Cerebellar nuclear complex (tissue), 1 donor: Measurements from ENCODE around the gene TIGD3.

Source experiments
- DNase-seq, 2 experiments: peaks; one replicate each; lab custom pipeline; 2025; lab: John Stamatoyannopoulos, UW

Gene TIGD3

GRCh38 chr11:65390099-65390941 lies 35.8 kb downstream of the TIGD3 start:
- no peak for DNase-seq

DNA sequence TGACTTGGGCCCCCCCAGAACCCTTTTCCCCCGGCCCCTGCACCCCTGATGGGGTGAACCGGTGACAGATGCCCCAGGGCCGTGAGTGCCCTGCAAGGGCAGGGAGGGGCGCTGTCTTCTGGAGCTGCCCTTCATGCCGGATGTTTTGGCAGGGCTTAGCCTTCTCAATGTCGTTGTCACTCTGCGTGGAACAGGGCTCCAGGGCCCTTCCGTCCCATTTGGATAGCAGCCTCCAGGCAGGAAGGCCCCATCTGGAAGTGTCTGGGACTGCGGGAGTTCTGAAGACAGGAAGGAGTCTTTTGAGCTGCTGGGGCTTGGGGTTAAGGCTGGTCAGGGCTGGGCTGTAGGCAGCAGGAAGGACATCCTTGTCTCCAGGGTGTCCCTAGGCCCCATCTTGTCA lies 36.4 kb downstream of the TIGD3 start:
- no peak for DNase-seq

- DNase-seq: no peak
Observed at GRCh38 chr11:65392186-65392829, 37.8 kb downstream of the TIGD3 start.

DNA sequence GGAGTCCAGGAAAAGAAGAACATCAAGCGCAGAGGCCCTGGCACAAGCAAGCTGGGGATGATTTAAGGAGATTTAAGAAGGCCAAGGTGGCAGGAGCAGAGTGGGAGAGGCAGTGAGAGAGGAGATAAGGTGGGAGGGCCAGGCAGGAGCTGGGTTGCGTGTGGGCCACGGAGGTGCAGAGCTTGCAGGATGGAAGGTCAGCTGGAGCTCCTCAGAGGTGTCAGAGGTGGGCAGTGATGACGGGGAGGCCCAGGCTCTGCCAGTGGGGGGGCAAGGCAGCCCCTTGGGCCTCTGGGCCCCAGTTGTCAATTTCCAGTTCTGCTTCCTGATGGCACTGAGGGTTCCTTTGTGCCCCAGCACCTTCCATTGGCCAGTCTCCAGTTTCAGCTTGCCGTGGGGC lies 38.3 kb downstream of the TIGD3 start:
- DNase-seq: no peak

DNA sequence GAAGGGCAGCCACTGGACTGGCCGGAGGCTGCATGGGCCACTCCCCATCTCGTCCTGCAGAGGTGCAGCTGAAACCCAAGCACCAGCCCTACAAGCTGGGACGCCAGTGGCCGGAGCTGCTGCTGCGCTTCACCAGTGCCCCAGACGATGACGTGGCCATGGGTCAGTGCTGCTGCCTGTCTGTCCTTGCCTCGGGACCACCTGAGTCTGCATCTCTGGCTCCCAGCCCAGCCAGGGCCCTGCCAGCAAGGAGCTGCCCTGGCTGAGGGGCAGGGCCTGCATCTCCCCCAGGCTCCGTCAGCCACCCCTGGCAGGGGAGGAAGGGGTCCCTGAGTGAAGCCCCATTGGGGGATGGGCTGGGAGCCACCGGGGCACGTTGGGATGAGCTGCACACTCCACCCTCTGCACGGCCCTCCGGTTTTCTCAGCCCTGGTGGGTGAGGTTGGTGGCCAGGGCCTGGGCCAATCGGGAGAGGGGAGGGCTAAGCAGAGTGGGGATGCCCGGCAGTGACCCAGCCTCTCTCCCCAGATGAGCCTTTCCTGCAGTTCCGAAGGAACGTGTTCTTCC lies 39.0 kb downstream of the TIGD3 start:
- DNase-seq: no peak

GRCh38 chr11:65394125-65394536 lies 39.6 kb downstream of the TIGD3 start:
- no peak for DNase-seq

GRCh38 chr11:65395961-65396530 lies 41.5 kb downstream of the TIGD3 start:
- no peak for DNase-seq

- no peak for DNase-seq
Observed at GRCh38 chr11:65396769-65397745, 42.5 kb downstream of the TIGD3 start.

GRCh38 chr11:65398362-65398910 lies 43.9 kb downstream of the TIGD3 start:
- DNase-seq: no peak

- no peak for DNase-seq
Observed at GRCh38 chr11:65399249-65399648, 44.7 kb downstream of the TIGD3 start.

DNA sequence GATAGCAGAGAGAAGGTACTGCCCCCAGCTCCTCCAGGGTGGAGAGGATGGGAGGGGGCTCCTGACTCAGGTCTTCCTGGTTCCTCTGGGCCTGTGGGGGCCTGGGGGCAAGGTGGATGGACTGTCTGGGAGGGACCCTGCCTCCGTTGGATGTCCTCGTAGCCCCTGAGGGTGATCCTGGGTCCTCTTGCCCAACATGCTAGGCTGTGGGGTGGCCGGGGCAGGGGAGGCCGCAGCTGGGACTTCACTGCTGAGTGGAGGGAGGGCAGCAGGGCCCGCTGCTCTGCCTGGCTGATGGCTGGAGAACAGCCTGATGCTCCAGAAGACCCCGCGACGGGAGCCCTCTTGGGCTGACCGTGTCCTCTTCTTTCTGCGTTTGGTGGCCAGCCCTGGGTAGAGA lies 45.3 kb downstream of the TIGD3 start:
- no peak for DNase-seq

- no peak for DNase-seq
Observed at GRCh38 chr11:65400307-65401072, 45.9 kb downstream of the TIGD3 start.

DNA sequence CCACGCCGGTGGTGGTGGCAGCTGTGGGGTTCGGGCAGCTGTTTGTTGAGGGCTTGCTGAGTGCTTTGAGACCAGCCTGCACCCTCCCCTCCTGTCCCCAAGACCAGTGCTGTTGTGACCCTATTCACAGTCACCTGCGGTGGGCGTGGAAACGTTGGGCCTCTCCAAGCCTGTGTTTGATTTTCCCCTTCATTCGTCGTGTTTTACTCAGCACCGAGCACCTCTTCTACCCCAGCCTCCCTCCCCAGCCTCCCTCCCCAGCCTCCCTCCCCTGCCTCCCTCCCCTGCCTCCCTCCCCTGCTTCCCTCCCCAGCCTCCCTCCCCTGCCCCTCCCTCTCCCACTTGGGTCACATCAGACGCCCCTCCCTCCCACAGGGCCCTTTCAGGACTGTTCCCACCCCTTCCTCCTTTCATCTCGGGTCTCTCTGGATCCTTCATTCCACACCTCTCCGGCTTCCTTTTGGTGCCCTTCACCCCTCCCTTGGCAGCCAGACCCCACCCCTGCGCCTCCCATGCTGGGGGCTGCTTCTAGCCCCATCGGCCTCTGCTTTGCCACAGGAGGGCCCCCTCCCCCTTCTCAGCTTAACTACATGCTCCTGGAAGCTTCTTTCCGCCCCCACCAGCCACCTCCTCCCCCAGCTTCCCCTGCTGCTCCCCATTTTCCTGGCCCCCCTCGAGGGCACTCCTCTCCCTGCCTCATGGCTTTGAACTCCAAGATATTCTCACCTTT lies 46.7 kb downstream of the TIGD3 start:
- DNase-seq: no peak

DNA sequence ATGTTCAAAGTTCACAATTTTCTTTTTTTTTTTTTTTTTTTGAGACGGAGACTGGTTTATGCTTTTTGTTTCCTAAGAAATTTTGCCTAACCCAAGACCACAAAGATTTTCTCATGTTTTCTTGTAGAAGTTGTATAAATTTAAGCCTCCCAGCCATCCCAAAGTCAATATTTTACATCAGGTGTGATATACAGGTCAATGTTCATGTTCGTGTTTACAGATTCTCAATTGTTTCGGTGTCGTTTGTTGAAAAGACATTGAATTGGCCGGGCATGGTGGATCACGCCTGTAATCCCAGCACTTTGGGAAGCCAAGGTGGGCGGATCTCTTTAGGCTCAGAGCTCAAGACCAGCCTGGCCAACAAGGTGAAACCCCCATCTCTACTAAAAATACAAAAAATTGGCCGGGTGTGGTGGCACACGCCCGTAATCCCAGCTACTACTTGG lies 47.3 kb downstream of the TIGD3 start:
- no peak for DNase-seq

GRCh38 chr11:65402790-65403189 lies 48.2 kb downstream of the TIGD3 start:
- DNase-seq: no peak

GRCh38 chr11:65403607-65404121 lies 49.1 kb downstream of the TIGD3 start:
- DNase-seq: no peak

GRCh38 chr11:65404210-65404609 lies 49.7 kb downstream of the TIGD3 start:
- DNase-seq: no peak

- no peak for DNase-seq
Observed at GRCh38 chr11:65404638-65405339, 50.2 kb downstream of the TIGD3 start.
